SK-N-SH (cell line): Measurements from ENCODE around the gene GLIPR1L1. TPM values are rescaled to one million over a fixed set of nuclear protein-coding genes. Genes with fewer than 3 reads are reported as not detected.

ENCODE experiments used
- CTCF ChIA-PET: fragments of 300-600, 350-600 bp; formaldehyde crosslinking; extraction: SDS; loops from one replicate; lab custom pipeline; 2021; lab: Yijun Ruan, JAX
- POLR2A ChIA-PET: fragments of 350-600 bp; sonication (Branson Sonifier 250); formaldehyde crosslinking; extraction: SDS; loops from one replicate; lab custom pipeline; 2020; ENCODE audit warnings: antibody characterized with exemption, inconsistent platforms; lab: Yijun Ruan, JAX
- DNase-seq: peaks from one replicate; pipeline ENCODE4 v3.0.0; 2012
- H2AFZ ChIP-seq: fragments of 200-600 bp; sonication (generic); 2 replicates; pipeline ENCODE4 v1.8.1; 2016; ENCODE audit warnings: antibody characterized with exemption, mild to moderate bottlenecking, low read depth
- H3F3A ChIP-seq: fragments of 200-600 bp; sonication (generic); replicated peaks from 2 replicates; pipeline ENCODE3; 2016; ENCODE audit warnings: antibody characterized with exemption, mild to moderate bottlenecking; ENCODE audit not compliant: insufficient read depth
- H3K27ac ChIP-seq, 2 experiments: fragments of 200-500 bp in 1 of 2; fragments of 200-600 bp in 1 of 2; sonication (Bioruptor generic) in 1 of 2; sonication (generic), shearing (Covaris generic) in 1 of 2; 2 replicates each; pipeline versions ENCODE4 v1.5.1 to v1.6.1; 2014 to 2016; ENCODE audit warnings: low read depth in 2 of 2, inconsistent platforms in 1 of 2, low read length in 1 of 2, mild to moderate bottlenecking in 1 of 2, mixed read lengths in 1 of 2
- H3K27me3 ChIP-seq: fragments of 200-600 bp; sonication (generic), shearing (Covaris generic); 2 replicates; pipeline ENCODE4 v1.6.1; 2016; ENCODE audit warnings: mixed run types; ENCODE audit not compliant: insufficient read depth
- H3K36me3 ChIP-seq, 2 experiments: fragments of 200-500 bp in 1 of 2; fragments of 200-600 bp in 1 of 2; sonication (Bioruptor generic) in 1 of 2; sonication (generic) in 1 of 2; replicated peaks in 1 of 2; 2 replicates each; pipeline versions ENCODE3 to v1.5.1; 2014 to 2016; ENCODE audit warnings: low read length in 1 of 2, mild to moderate bottlenecking in 1 of 2; ENCODE audit not compliant: insufficient read depth in 2 of 2, control insufficient read depth in 1 of 2
- H3K4me1 ChIP-seq, 2 experiments: fragments of 200-500 bp in 1 of 2; fragments of 200-600 bp in 1 of 2; sonication (Bioruptor generic) in 1 of 2; sonication (generic), shearing (Covaris generic) in 1 of 2; 2 replicates each; pipeline versions ENCODE4 v1.5.1 to v1.6.1; 2014 to 2016; ENCODE audit warnings: low read depth in 1 of 2, low read length in 1 of 2, mixed run types in 1 of 2; ENCODE audit not compliant: insufficient read depth in 2 of 2, control insufficient read depth in 1 of 2
- H3K4me2 ChIP-seq: fragments of 200-600 bp; sonication (generic), shearing (Covaris generic); 2 replicates; pipeline ENCODE4 v1.6.1; 2017; ENCODE audit warnings: mixed run types
- H3K4me3 ChIP-seq, 2 experiments: fragments of 200-500 bp in 1 of 2; fragments of 200-600 bp in 1 of 2; sonication (Bioruptor generic) in 1 of 2; sonication (generic), shearing (Covaris generic) in 1 of 2; 2 replicates each; pipeline versions ENCODE4 v1.5.1 to v1.8.1; 2014 to 2016; ENCODE audit warnings: low read depth in 2 of 2, inconsistent platforms in 1 of 2, low read length in 1 of 2, mild to moderate bottlenecking in 1 of 2, mixed read lengths in 1 of 2, moderate library complexity in 1 of 2
- H3K79me2 ChIP-seq: fragments of 200-600 bp; sonication (generic); 2 replicates; pipeline ENCODE4 v1.8.1; 2017; ENCODE audit warnings: mild to moderate bottlenecking; ENCODE audit not compliant: insufficient read depth
- H3K9ac ChIP-seq: fragments of 200-600 bp; sonication (generic); 2 replicates; pipeline ENCODE4 v1.6.1; 2017; ENCODE audit warnings: mixed run types
- H3K9me2 ChIP-seq: fragments of 200-600 bp; sonication (generic); 2 replicates; pipeline ENCODE4 v1.6.1; 2017; ENCODE audit warnings: mixed run types
- H3K9me3 ChIP-seq: fragments of 200-600 bp; sonication (generic); 2 replicates; pipeline ENCODE4 v1.6.1; 2017; ENCODE audit warnings: mixed run types, mild to moderate bottlenecking, moderate library complexity
- H4K20me1 ChIP-seq: fragments of 200-600 bp; sonication (generic); 2 replicates; pipeline ENCODE4 v1.6.1; 2017; ENCODE audit warnings: mild to moderate bottlenecking, mixed run types; ENCODE audit not compliant: insufficient read depth
- ELF1 ChIP-seq: IDR thresholded peaks from 2 replicates; pipeline ENCODE4 v1.4.0; 2012
- EZH2phosphoT487 ChIP-seq: fragments of 200-600 bp; sonication (generic); IDR thresholded peaks from 2 replicates; pipeline ENCODE4 v1.6.1; 2017; ENCODE audit warnings: low read depth, mixed run types, mild to moderate bottlenecking, antibody characterized with exemption, moderate library complexity, borderline replicate concordance
- FOSL2 ChIP-seq: IDR thresholded peaks from 2 replicates; pipeline ENCODE4 v1.4.0; 2012; ENCODE audit warnings: low read depth, mild to moderate bottlenecking, moderate library complexity, borderline replicate concordance
- GATA2 ChIP-seq: sonication (generic); formaldehyde crosslinking; IDR thresholded peaks from 2 replicates; pipeline ENCODE4 v1.5.0; 2020; ENCODE audit warnings: mild to moderate bottlenecking, missing genetic modification reagents
- IRF3 ChIP-seq: fragments of 150-350 bp; IDR thresholded peaks from 2 replicates; pipeline ENCODE4 v1.6.1; 2016; ENCODE audit warnings: mild to moderate bottlenecking, low read depth, low read length
- JUND ChIP-seq: IDR thresholded peaks from 2 replicates; pipeline ENCODE4 v1.4.0; 2012
- MAX ChIP-seq: IDR thresholded peaks from 2 replicates; pipeline ENCODE4 v1.4.0; 2012; ENCODE audit warnings: low read depth
- NFIC ChIP-seq: IDR thresholded peaks from 2 replicates; pipeline ENCODE4 v1.4.0; 2012; ENCODE audit warnings: borderline replicate concordance
- PBX3 ChIP-seq: IDR thresholded peaks from 2 replicates; pipeline ENCODE4; 2012
- RAD21 ChIP-seq: IDR thresholded peaks from 2 replicates; pipeline ENCODE4 v1.6.1; 2012; ENCODE audit warnings: mild to moderate bottlenecking, low read length
- REST ChIP-seq: IDR thresholded peaks from 2 replicates; pipeline ENCODE4 v1.6.1; 2012; ENCODE audit warnings: mild to moderate bottlenecking, low read depth, low read length, moderate library complexity
- RXRA ChIP-seq: IDR thresholded peaks from 2 replicates; pipeline ENCODE4 v1.4.0; 2012; ENCODE audit warnings: low read depth, mild to moderate bottlenecking, borderline replicate concordance
- SMC3 ChIP-seq: IDR thresholded peaks from 2 replicates; pipeline ENCODE4 v1.6.1; 2012; ENCODE audit warnings: low read depth, low read length, improper control_type of control experiment
- TAF1 ChIP-seq: IDR thresholded peaks from 2 replicates; pipeline ENCODE4 v1.6.1; 2012; ENCODE audit warnings: low read depth, mild to moderate bottlenecking, low read length, moderate library complexity, borderline replicate concordance
- TEAD4 ChIP-seq: IDR thresholded peaks from 2 replicates; pipeline ENCODE4 v1.4.0; 2012; ENCODE audit warnings: mild to moderate bottlenecking, borderline replicate concordance; ENCODE audit not compliant: insufficient read depth
- USF2 ChIP-seq: fragments of 150-350 bp; IDR thresholded peaks from 2 replicates; pipeline ENCODE4 v1.6.1; 2017; ENCODE audit warnings: antibody characterized with exemption, low read length, low read depth, borderline replicate concordance
- YY1 ChIP-seq: IDR thresholded peaks from 2 replicates; pipeline ENCODE4 v1.4.0; 2012; ENCODE audit warnings: low read depth, mild to moderate bottlenecking
- ZBTB33 ChIP-seq: IDR thresholded peaks from 2 replicates; pipeline ENCODE4 v1.4.0; 2012; ENCODE audit warnings: low read depth, borderline replicate concordance
- WGBS: methylation state at CpG from one replicate; pipeline ENCODE4 v1.1.6; 2017; ENCODE audit warnings: low lambda C conversion rate; 5-methylcytosine and 5-hydroxymethylcytosine counted together
- polyA plus RNA-seq, 3 experiments: library from polyadenylated mRNA; depleted of rRNA; stranded (reverse); fragments of >200 nt; gene quantifications; 2 replicates each; pipeline ENCODE4 v1.2.3, GENCODE V29; 2012

GLIPR1L1 gene
- polyA plus RNA-seq, 1 of the 3 experiments (the other 2 are of a cell fraction) = not detected

GRCh38 chr12:75378354-75378753 is 43.9 kb downstream of the GLIPR1L1 start:
- no peaks in the 10 kb centered on the region for H3F3A ChIP-seq
- no peaks in the 10 kb centered on the region for H3K9me3 ChIP-seq
- DNase-seq = no peak
- H3K79me2 ChIP-seq = peaks cover 2% of the 10 kb centered on the region; the same call in 1 of the 2 replicates
- H3K9ac ChIP-seq = no peak overlapping the region
- no peaks in the 10 kb centered on the region for H4K20me1 ChIP-seq
- TF ChIP-seq REST (no peak), RXRA (no peak), ZBTB33 (no peak), JUND (no peak), GATA2 (CRISPR knock-in tag) (no peak), RAD21 (no peak), IRF3 (no peak), FOSL2 (no peak), USF2 (no peak), ELF1 (no peak), MAX (no peak), EZH2phosphoT487 (no peak), NFIC (no peak), PBX3 (no peak), TEAD4 (no peak), YY1 (no peak), SMC3 (no peak), TAF1 (no peak)
- H3K4me3 ChIP-seq = no peak overlapping the region
- no peak overlapping the region for H3K27ac ChIP-seq
- no peaks in the 10 kb centered on the region; a peak in 1 of 4 replicates for H3K4me1 ChIP-seq
- no peak overlapping the region for H2AFZ ChIP-seq
- no peaks in the 10 kb centered on the region for H3K9me2 ChIP-seq
- no peak overlapping the region for H3K4me2 ChIP-seq
- WGBS = 93% methylated on average over 1 of the region's 1 CpG
- peaks cover 0 to 3% of the 10 kb centered on the region in 2 experiments for H3K36me3 ChIP-seq
- no peaks in the 10 kb centered on the region for H3K27me3 ChIP-seq
- ChIA-PET CTCF (interaction anchor here (1.0 kb wide), 1 partner anchor 107 kb away, joined by 4 read pairs; no protein-coding TSS in a partner anchor), POLR2A (no interaction called here)
